AG09309 (cell line): ENCODE data around the gene HIVEP3.

Source experiments
- DNase-seq: peaks from one replicate; pipeline ENCODE4 v3.0.0-alpha.2; 2010; ENCODE audit warnings: low read depth
- H3K4me3 ChIP-seq: 2 replicates; pipeline ENCODE4 v1.5.1; 2011; ENCODE audit warnings: mild to moderate bottlenecking, low read depth, low read length, moderate library complexity; ENCODE audit not compliant: control insufficient read depth
- TF ChIP-seq, protein P1 (sequence below): IDR thresholded peaks from 2 replicates; pipeline ENCODE4 v1.5.1; 2011; ENCODE audit warnings: mild to moderate bottlenecking, low read depth, low read length, inconsistent platforms; ENCODE audit not compliant: insufficient read depth, control insufficient read depth; ENCODE audit errors: missing control alignments

The HIVEP3 gene

GRCh38 chr1:41463516-41463915 is 455.2 kb downstream of the HIVEP3 start:
- H3K4me3 ChIP-seq, result no peak overlapping the region
- no peak for DNase-seq
- TF ChIP-seq, protein P1, sequence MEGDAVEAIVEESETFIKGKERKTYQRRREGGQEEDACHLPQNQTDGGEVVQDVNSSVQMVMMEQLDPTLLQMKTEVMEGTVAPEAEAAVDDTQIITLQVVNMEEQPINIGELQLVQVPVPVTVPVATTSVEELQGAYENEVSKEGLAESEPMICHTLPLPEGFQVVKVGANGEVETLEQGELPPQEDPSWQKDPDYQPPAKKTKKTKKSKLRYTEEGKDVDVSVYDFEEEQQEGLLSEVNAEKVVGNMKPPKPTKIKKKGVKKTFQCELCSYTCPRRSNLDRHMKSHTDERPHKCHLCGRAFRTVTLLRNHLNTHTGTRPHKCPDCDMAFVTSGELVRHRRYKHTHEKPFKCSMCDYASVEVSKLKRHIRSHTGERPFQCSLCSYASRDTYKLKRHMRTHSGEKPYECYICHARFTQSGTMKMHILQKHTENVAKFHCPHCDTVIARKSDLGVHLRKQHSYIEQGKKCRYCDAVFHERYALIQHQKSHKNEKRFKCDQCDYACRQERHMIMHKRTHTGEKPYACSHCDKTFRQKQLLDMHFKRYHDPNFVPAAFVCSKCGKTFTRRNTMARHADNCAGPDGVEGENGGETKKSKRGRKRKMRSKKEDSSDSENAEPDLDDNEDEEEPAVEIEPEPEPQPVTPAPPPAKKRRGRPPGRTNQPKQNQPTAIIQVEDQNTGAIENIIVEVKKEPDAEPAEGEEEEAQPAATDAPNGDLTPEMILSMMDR, result no peak

- DNase-seq, result no peak
- H3K4me3 ChIP-seq, result no peak overlapping the region
- TF ChIP-seq, protein P1, result no peak
Measured at GRCh38 chr1:41462680-41463004, 456.1 kb downstream of the HIVEP3 start.

DNA sequence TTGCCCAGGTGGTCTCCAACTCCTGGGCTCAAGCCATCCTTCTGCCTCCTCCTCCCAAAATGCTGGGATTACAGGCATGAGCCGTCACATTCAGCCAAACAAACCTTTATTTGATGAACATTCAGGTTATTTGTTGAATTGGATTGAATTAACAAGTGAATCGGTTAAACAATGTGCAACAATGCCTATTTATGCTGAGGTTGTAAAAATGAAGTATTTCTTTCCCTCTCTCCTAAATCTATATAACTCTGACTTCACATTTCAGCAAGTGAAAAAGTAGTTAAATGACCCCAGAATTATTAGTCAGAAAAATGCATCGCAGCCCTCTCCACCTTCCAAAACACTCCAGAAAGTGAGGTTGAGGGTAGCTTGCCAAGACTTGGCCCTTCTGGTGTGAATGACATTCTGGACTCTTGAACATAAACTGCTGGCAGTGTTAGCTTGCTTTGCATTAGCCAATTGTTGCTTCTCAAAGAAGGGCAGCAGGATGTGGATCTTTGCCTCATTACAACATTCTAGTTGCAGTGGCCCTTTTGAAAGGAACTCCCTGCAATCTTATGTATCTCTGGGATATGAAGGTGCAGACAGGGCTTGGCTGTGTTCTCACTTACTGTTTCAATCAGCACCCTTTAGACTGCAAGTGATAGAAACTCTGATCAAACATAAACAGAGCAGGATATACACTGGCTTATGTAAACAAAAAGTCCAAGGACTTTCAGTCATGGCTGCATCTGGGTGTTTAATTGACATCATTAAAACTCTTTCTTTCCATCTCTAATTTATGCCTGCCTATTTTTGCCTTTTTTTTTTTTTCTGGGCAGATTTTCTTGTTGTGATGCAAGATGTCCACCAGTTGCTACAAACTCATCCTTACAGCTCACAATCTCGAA is 456.7 kb downstream of the HIVEP3 start:
- H3K4me3 ChIP-seq, result no peak overlapping the region
- no peak for DNase-seq
- TF ChIP-seq, protein P1, result no peak

DNA sequence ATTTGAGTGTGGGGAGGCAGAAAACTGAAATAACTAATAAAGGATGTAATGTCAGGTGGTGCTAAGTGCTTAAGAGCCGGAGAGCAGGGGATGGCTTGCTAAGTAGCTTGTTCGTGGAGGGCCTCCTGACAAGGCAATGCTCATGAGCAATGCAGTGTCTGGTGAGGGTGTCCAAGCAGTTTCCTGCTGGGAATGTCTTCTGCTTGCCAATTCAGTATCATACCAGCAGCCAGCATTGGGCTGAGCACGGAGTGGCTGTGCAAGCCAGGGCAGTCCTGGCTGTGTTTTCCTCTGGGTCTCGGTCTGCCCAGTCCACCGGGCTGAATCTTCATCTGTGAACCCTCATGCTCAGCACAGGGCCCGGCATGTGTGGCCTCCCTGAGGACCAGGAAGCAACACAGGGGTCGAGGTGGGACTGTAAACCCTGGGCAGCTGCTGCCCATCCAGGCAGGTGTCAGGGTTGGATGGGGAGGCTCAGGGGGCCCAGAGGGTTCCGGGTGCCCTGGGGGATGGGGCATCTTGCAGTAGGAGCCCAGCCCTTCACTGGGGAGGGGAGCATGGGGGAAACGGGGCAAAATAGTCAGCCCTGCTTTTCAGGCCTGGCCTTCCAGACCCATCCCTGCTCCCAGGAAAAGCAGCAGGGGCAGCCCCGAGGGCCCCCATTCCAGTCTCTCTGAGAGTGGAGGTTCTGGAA is 461.7 kb downstream of the HIVEP3 start:
- no peak for DNase-seq
- TF ChIP-seq, protein P1, result no peak
- no peak overlapping the region for H3K4me3 ChIP-seq
